Adrenal gland (tissue), 12 donors: Measurements from ENCODE around the gene CDH4. TPM values are rescaled to one million over a fixed set of nuclear protein-coding genes. Genes with fewer than 3 reads are reported as not detected.
"Not testable (repeated sequence)": the region's sequence is repeated elsewhere in the genome, so short reads cannot be mapped to it uniquely, and the experiment has no call there.

Experiments used
- DNase-seq, 7 donors: peaks; one replicate each; pipeline ENCODE4 v3.0.0-alpha.2; 2019 to 2020
- H3K27ac ChIP-seq, 5 donors: fragments of 200-600 bp; sonication (generic) in 4 of 5; 1 replicate in 3 of 5; 2 replicates in 2 of 5; pipeline versions ENCODE4 v1.5.1 to v1.8.0; 2016 to 2020; ENCODE audit warnings: mild to moderate bottlenecking in 1 of 5
- H3K27me3 ChIP-seq: fragments of 200-600 bp; 2 replicates; pipeline ENCODE4 v1.8.0; 2021
- H3K36me3 ChIP-seq, 2 donors: fragments of 200-600 bp; replicated peaks in 1 of 2; 1 replicate in 1 of 2; 2 replicates in 1 of 2; pipeline versions ENCODE4 v1.5.1 to v1.8.0; 2018 to 2022
- H3K4me1 ChIP-seq, 2 donors: fragments of 200-600 bp; replicated peaks in 1 of 2; 1 replicate in 1 of 2; 2 replicates in 1 of 2; pipeline versions ENCODE4 v1.5.1 to v1.8.0; 2018 to 2021
- H3K4me3 ChIP-seq, 4 donors: fragments of 200-600 bp; sonication (generic) in 3 of 4; one replicate each; pipeline ENCODE4 v1.5.1; 2016 to 2018
- H3K9me3 ChIP-seq, 3 donors: fragments of 200-600 bp; sonication (generic) in 1 of 3; replicated peaks in 1 of 3; 1 replicate in 2 of 3; 2 replicates in 1 of 3; pipeline versions ENCODE4 v1.5.1 to v1.8.0; 2016 to 2021
- CTCF ChIP-seq, 6 experiments: fragments of 450-650 bp in 4 of 6; fragments of 200-600 bp in 2 of 6; sonication (generic) in 1 of 6; IDR thresholded peaks; 1 replicate in 5 of 6; 2 replicates in 1 of 6; pipeline versions ENCODE4 v1.5.1 to v1.8.0; 2016 to 2021; ENCODE audit warnings: antibody characterized with exemption in 6 of 6, mild to moderate bottlenecking in 2 of 6, moderate library complexity in 1 of 6
- POLR2A ChIP-seq, 2 donors: fragments of 450-650 bp; IDR thresholded peaks; one replicate each; pipeline ENCODE4 v1.6.1; 2017; ENCODE audit warnings: antibody characterized with exemption in 2 of 2, mild to moderate bottlenecking in 2 of 2, moderate library complexity in 1 of 2
- WGBS, 4 donors: extraction: QIAGEN DNeasy Blood & Tissue Kit in 2 of 4; methylation state at CpG; one replicate each; pipeline versions ENCODE4 v1.1.5 to v1.1.7; 2013 to 2017; 5-methylcytosine and 5-hydroxymethylcytosine counted together
- intact Hi-C, 2 donors: fragments of 100-400 bp; cut with DNase I; formaldehyde crosslinking; loops; one replicate each; pipeline versions ENCODE4 v1.14.1 to v1.15.0; 2022 to 2023
- polyA plus RNA-seq, 3 donors: library from polyadenylated mRNA; stranded (reverse); fragments of 200-250 nt in 2 of 3; fragments of 350-450 nt in 1 of 3; fragmentation: Illumina TruSeq in 1 of 3; extraction: RNeasy Lipid Tissue Mini Kit (QIAGEN cat#74804) in 1 of 3; gene quantifications; one replicate each; pipeline ENCODE4 v1.2.3, GENCODE V29; 2013 to 2014
- total RNA-seq, 9 donors: library from RNA; depleted of rRNA in 4 of 9; stranded (reverse); fragments of >200 nt in 4 of 9; fragments of 120-200 nt in 1 of 9; fragmentation: NEBNext Ultra II Directional in 1 of 9; extraction: Animal tissue kit (Norgen Biotek cat#: 25700) in 1 of 9; gene quantifications; one replicate each; pipeline versions ENCODE4 v1.1.0 to v1.2.4, GENCODE V29; 2013 to 2023
- donor health status: healthy with polysubstance abuse.
- donor health status: Bipolar disorder and iron deficiency.
- donor health status: DM: yes; HTN: yes; CAD: no.
- donor health status: DM: no; HTN: no; CAD: no.
- donor health status: DM: no; HTN: no; CAD: no.
- donor health status: DM: yes; HTN: yes; CAD: no.

The CDH4 gene
- total and polyA plus RNA-seq, 12 donors, result 0.08 to 0.53 (median 0.20) TPM; not detected in 3

- Histone ChIP-seq H3K36me3 (no peaks in the 10 kb centered on the region), H3K27ac (no peak overlapping the region), H3K27me3 (no peaks in the 10 kb centered on the region), H3K4me3 (no peak overlapping the region), H3K9me3 (no peaks in the 10 kb centered on the region), H3K4me1 (no peaks in the 10 kb centered on the region)
- intact Hi-C loops, result no loop called here
- WGBS, 4 donors, result 69 to 81% (median 77%) methylated on average over 11 to 24 of the region's 24 CpGs
- TF ChIP-seq POLR2A (IDR thresholded peaks at IDR 0.05) (no peak), CTCF (IDR thresholded peaks at IDR 0.05) (no peak)
- no peak for DNase-seq
Observed at GRCh38 chr20:61853073-61854005, 601.3 kb downstream of the CDH4 start.

GRCh38 chr20:61854538-61854937, 602.5 kb downstream of the CDH4 start:
- H3K36me3 ChIP-seq, H3K27ac ChIP-seq, H3K4me3 ChIP-seq, DNase-seq, intact Hi-C loops, H3K9me3 ChIP-seq, H3K27me3 ChIP-seq, H3K4me1 ChIP-seq: not testable (repeated sequence)
- WGBS, 4 donors, result 80 to 91% (median 87%) methylated on average over 1 to 4 of the region's 4 CpGs; no CpG with 5 or more reads in 1 of the 4 donors

GRCh38 chr20:61855286-61855685, 603.2 kb downstream of the CDH4 start:
- WGBS, 4 donors, result 63 to 79% (median 67%) methylated on average over 8 of the region's 8 CpGs
- H3K4me1 ChIP-seq, result no peaks in the 10 kb centered on the region
- no peak for DNase-seq
- no peak overlapping the region for H3K4me3 ChIP-seq
- H3K27me3 ChIP-seq, result no peaks in the 10 kb centered on the region
- H3K27ac ChIP-seq, result no peak overlapping the region
- TF ChIP-seq POLR2A (IDR thresholded peaks at IDR 0.05) (no peak), CTCF (IDR thresholded peaks at IDR 0.05) (no peak)
- no peaks in the 10 kb centered on the region for H3K36me3 ChIP-seq
- no peaks in the 10 kb centered on the region for H3K9me3 ChIP-seq
- intact Hi-C loops, result no loop called here

- Histone ChIP-seq H3K27me3 (no peaks in the 10 kb centered on the region), H3K4me1 (no peaks in the 10 kb centered on the region), H3K36me3 (no peaks in the 10 kb centered on the region), H3K27ac (no peak overlapping the region), H3K9me3 (no peaks in the 10 kb centered on the region), H3K4me3 (no peak overlapping the region)
- TF ChIP-seq CTCF (IDR thresholded peaks at IDR 0.05), result no peak
- whole genome bisulfite sequencing, 4 donors, result 83 to 89% (median 85%) methylated on average over 16 to 31 of the region's 31 CpGs
- intact Hi-C loops, result no loop called here
- no peak for DNase-seq
Observed at GRCh38 chr20:61856626-61857413, 604.8 kb downstream of the CDH4 start.
